GM19238 (cell line): ENCODE measurements around the gene ERMAP.

ENCODE experiments used
- DNase-seq: peaks from one replicate; pipeline ENCODE4 v3.0.0; 2011; ENCODE audit warnings: low spot score; ENCODE audit not compliant: insufficient read length

The ERMAP gene, protein sequence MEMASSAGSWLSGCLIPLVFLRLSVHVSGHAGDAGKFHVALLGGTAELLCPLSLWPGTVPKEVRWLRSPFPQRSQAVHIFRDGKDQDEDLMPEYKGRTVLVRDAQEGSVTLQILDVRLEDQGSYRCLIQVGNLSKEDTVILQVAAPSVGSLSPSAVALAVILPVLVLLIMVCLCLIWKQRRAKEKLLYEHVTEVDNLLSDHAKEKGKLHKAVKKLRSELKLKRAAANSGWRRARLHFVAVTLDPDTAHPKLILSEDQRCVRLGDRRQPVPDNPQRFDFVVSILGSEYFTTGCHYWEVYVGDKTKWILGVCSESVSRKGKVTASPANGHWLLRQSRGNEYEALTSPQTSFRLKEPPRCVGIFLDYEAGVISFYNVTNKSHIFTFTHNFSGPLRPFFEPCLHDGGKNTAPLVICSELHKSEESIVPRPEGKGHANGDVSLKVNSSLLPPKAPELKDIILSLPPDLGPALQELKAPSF

DNA sequence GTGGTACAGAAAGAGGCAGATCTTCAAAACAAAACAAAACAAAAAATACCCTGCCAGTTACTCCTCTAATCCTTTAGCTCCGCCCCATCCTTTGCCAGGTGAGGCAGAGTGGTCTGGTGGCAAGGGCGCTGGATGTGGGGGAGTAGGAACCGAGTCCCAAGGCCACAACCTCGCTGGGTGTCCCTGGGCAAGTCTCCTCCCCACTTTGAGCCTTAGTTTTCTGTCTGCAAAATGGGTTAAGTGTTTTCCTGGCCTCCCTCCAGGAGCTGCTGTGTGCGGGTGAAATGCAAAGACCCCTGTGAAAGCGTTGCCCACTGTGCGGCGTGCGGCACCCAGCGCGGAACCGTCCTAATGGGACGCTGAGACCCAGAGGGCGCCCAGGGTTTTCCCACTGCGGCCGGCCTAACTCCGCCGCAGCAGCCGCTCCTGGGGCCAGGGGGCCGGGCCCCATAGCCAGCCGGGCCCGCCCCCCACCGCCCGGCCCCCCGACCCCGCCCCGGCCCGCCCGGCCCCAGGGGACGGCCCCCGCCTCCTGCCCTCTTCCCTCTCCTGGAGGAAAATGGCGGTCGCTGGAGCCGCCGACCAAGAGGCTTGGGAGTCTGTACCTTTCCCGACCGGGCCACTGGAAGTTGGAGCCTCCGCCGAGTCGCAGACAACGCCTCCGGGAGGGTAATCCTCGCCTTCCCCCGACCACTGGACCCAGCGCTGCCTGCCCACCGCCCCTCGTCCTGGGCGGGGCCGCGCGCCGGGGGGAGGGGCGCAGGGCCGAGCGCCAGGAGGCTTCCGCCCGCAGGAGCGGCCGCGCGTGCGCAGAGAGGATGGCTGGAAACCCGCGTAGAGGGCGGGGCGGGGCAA is at the start of gene ERMAP, which contains the start of gene SVBP:
ERMAP (plus strand) TSS at position 538 of the 855 bp plus-strand sequence. CDS start 13,327 bp downstream, outside the sequence.
SVBP (minus strand) TSS at position 813 of the 855 bp plus-strand sequence. CDS start 853 bp downstream, outside the sequence.
- peak; percentile 90 for DNase-seq

DNA sequence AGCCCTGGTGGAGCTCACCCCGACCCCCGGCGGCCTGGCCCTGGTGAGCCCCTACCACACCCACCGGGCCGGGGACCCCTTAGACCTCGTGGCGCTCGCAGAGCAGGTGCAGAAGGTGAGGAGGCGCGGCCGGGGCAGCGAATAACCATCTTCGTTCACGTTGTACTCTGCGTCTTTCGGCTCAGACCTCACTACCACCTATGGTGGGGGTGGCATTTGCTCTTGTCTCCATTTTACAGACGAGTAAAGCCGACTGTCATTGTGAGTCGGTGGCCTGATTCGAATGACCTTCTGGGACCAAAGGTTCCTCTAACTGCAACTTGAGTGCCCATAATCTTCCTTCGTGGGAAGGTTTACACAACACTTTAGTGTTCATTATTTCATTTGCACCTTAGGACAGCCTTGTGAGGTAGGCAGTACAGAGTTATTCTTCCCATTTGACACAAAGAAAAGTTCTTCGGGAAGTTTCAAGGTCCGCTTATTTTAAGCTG is 49.4 kb upstream of the ERMAP start:
- DNase-seq = no peak

DNA sequence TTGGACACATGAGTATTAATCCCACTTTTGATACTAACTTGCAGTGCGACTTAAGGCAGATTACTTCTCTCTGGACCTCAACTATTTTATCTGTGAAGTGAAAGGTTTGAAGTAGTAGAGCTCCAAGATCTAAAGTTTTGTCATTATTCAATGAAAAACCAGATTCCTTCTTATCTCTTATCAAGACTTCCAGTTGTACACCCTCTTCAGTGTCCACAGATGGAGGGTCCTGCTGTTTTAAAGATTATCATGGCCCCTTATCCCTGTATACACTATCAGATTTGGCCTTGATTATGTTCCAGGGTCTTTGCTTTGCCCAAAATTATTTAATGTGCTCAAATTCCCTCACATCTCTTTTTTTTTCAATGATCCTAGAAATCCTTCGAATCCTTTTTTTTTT is 48.8 kb upstream of the ERMAP start:
- DNase-seq = no peak

DNA sequence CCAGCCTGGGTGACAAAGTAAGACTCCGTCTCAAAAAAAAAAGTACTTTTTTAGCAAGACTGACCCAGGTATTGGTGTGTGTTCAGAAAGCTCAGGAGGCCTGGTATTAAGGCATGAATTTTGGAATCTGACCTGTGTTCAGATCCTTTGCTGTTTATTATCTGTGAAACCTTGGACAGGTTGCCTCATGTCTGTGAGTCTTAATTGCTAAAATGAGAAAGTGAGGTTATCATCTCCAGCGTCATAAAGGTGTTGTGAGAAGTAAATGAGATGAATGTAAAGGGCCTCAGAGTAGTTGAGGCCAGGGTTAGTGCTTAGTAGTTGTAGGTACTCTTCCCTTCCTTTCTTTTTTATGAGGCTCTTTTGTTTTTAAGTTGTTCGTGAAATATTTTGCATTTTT is 47.1 kb upstream of the ERMAP start:
- DNase-seq = no peak

DNA sequence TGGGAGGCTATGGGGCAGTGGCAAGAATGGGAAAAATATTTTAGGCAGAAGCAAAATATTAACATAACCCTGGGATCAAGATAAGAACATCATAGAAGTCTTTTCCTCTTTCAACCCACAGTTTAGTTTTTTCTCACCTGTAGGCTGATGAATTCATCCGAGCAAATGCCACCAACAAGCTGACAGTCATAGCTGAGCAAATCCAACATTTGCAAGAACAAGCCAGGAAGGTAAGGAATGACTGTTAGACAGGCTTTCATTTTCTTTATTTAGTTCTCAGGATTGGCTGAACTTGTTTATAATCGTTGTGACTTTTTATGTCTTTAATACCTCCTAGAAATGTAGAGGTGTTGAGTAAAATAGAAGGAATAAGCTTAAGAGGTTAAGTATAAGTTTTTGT is 43.5 kb upstream of the ERMAP start:
- DNase-seq = no peak

DNA sequence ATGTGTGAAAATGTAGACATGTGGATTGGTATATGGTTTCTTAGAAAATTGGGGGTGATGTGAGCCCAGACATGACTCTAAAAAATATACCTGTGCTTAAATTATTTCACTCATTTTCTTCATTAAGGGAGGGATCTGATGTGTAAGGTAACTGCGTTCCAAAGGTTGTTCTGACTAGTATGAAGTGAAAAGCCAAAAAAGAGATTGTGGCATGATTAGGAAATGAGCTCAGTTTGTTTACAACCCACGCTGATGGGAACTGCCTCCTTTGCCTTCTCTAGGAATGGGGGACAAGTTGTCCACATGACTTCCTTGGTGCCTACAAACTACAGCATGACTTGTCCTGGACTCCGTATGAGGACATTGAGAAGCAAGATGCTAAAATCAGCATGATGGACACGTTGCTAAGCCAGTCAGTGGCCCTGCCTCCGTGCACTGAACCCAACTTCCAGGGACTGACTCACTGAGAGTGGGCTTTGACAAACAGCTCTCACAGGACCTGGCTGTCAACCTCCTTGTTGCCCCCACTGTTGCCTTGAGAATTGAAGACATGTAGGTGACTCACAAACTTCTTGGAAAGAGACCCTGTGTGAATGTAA is 41.9 kb upstream of the ERMAP start:
- no peak for DNase-seq

DNA sequence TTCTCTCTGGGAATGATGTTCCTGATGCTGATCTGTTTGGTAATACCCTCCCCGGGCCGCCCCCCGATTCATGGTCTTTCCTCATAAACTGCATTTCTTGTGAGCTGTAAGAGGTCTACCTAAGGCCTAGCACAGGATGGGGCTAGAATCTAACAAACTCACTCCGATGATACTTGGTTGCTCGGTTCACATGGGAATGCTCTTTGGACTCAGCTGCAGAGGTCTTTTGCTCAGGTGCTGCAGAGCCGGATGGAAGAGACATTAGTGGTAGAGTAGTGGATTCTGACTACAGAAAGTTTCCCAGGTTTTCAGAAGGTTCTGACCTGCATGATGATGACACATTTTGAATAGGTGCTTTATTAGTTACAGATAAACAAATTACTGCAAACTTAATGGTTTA is 40.4 kb upstream of the ERMAP start:
- no peak for DNase-seq

DNA sequence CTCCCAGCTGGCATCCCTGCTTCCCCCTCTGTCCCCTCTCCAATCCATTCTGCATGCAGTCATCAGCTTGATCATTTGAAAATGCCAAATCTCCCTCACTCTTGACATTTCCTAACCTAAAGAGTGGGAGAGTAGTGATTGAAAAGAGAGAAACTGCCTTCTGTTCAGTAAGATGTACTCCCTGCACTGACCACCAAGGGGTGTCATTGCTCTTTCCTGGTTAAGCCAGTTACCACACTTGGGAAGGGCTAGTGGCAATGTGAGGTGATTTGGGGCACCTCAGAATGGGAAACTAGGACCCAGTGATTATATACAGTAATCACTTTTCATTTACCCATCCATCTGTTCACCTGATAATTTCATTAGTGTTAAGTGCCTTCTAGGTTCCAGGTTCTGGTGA is 39.1 kb upstream of the ERMAP start:
- peak; percentile 28 for DNase-seq

DNA sequence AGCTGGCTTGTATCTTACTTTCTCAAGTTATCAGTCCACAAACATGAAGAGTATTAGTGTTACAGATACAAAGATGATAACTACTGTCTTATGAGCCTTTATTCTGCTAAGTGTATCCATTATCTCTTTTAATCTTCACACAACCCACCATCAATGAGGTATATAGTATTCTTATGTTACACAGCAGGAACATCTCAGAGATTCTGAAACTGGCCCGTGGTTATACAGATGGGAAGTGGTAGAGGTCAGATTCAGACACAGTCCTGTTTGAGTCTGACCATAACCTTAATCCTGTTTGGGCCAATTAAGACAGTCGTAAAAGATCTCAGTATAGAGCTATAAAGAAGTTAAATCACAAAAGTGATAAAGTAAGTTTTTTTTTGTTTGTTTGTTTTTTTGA is 37.2 kb upstream of the ERMAP start:
- DNase-seq = no peak

DNA sequence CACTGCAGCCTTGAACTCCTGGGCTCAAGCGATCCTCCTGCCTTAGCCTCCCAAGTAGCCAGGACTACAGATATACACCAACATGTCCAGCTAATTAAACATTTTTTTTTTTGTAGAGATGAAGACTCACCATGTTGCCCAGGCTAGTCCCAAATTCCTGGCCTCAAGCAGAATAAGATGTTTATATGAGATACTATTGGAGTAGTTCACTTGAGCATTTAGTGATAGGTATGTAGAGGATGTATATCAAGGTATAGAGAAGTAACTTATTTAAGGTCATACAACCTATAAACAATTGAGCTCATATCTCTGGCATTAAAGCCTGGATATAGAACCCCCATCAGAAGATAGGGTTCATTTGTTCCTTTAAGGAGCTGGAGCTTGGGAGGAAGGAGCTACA is 36.7 kb upstream of the ERMAP start:
- no peak for DNase-seq

DNA sequence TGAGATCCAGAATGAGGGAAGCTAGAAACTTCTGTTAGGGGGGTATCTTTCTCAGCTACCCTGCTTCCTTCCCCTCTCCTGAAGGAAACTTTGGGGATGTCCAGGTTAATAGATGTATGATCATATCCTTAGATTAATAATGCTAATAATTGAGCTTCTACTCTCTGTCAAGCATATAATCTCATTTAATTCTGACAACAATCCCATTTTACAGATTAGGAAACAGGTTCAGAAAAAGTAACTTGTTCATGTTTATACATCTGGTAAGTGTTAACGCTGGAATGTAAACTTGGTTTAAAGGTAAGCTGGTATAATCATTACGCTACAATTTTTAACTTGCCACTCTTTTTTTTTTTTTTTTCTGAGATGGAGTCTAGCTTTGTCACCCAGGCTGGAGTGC is 33.8 kb upstream of the ERMAP start:
- DNase-seq = no peak

DNA sequence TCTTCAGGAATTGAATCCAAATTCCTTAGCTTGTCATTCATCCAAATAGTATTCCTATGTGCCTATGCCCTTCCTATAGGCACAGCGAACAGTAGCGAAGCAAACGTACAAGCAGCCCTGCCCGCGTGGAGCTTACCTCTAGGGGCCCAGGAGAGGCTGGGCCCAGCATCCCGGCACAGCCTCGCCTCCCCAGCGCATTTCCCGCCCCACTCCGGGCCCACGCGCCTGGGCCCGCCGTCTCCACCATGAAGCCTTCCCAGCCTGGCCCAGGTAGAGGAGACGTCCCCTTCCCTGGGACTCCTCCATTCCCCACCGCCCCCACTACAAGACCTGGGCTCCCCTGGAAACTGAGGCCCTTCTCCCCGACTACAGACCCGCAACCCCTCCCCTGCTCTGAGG is 32.4 kb upstream of the ERMAP start:
- no peak for DNase-seq

DNA sequence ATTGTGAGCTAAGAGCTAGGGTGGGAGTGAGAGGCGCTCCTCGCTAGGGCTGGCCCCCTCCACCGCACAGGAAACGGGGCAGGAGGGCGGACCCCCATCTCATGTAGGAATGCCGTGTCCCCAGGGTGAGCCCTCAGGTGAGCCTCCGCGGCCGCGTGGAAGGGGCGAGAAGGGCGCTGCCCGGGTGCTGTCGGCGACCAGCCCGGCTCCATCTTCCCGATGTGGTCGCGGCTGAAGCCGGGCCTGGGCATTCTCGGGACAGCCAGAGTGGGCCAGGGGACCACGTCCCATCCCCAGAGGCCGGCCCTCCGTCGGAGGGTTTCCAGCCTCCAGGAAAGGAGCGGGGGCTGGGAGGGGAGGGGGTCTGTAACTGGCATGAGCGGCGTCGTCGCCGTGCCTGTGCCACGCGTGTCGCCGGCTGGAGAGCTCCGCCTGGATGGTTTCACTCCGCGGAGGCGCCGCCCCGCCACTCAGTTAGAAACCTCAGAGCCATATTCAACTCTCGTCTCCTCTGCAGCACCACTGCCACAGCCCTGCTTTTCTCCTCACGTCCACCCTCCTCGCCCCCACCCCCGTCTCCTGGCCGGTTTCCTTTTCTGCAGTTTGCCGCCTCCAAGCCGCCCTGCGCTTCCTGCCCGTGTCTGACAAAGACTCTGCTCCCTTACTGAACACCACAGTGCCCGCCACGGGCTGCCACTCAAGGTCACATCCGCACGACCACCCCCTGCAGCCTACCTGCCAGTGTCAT is 31.8 kb upstream of the ERMAP start, which contains the start of gene TMEM269:
TMEM269 (plus strand) TSS at position 46 of the 748 bp plus-strand sequence. CDS start 4,903 bp downstream, outside the sequence.
- peak; percentile 18 for DNase-seq

DNA sequence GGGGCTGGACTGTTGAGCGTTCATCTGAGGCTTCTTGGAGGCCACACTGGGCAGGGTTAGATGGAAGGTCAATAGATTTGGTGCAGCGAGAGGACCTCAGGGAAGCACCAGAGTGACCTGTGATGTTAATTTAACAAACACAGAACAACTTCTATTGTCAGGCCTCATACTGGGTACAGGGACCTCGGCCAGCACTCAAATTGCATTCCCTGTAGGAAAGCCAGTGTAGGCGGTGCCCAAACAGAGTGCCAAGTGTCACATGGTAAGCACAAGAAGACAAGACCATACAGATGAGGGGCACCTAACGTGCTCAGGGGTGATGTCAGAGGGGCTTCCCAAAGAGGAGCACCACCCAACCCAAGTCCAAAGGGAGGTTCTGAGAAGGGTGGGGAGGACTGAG is 30.8 kb upstream of the ERMAP start:
- no peak for DNase-seq

DNA sequence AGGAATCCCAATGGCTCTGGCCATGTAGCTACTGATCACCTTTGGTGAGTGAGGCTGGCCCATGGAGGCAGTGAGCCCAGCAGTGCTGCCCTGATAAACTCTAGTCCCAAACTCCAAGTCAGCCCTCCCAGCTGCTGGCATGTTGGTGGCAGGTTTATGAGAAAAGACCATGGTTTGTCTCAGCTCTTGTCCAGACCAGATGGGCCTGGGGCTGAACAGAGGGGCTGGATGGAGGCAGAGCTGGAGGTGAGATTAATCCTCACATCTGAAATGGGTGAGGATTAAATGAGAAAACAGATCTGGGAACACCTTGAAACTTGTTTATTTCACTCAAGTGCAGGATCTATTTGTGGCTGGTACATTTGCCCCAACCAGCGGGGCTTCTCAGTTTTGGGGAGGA is 28.9 kb upstream of the ERMAP start:
- no peak for DNase-seq

DNA sequence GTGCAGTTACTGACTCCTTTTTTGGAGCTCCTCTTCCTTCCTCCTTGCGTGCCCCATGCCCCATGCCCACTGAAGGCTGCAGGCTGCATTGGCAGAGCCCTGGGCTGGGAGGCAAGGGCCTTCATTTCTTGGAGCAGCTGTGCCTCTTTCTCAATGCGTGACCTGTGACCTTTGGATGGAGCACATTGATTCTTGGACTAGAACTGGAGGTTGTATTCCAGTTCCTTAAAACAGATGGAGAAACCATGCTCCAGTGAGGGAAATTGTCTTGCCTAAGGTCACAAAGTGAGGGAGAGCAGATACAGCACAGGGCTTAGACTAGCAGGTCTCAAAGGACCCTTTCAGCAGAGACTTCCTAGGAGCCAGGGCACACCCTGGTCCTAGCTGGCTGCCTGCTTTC is 23.1 kb upstream of the ERMAP start:
- no peak for DNase-seq

DNA sequence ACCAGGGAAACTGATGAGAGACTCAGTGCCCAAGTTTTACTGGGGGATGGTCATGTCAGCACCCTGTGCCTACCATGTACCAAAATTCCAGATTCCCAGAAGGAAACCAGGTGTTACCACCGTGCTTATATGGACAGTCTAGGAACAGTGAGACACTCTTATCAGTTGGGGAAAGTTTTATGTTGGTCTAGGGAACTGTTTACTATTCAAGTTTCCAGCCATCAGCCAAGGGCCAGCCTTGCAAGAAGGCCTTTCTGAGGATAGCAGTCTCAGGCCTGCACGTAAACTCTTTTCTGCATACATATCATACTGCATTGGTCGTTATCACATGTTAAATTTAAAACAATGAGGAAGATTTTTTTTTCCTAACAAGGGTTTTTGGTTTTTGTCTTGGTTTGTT is 19.5 kb upstream of the ERMAP start:
- DNase-seq = no peak

DNA sequence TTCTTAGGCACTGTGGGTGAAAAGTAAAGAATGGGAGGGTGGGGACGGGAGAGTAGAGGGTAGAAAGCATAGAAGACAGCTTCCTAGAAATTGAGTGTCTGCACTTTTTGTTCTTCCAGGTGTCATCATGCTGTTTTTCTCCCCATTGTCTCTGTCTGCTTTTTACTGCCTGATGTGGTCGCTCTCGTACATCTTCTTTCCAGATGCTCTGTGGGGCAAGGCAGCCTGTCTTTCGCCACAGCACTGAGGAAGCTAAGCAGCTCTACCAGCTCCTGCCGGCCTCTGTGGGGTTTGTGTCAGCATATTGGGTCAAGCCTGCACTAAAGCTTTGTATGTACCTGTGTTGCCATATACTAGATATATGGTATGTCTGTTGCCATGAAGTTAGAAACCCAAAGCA is 18.9 kb upstream of the ERMAP start:
- no peak for DNase-seq

DNA sequence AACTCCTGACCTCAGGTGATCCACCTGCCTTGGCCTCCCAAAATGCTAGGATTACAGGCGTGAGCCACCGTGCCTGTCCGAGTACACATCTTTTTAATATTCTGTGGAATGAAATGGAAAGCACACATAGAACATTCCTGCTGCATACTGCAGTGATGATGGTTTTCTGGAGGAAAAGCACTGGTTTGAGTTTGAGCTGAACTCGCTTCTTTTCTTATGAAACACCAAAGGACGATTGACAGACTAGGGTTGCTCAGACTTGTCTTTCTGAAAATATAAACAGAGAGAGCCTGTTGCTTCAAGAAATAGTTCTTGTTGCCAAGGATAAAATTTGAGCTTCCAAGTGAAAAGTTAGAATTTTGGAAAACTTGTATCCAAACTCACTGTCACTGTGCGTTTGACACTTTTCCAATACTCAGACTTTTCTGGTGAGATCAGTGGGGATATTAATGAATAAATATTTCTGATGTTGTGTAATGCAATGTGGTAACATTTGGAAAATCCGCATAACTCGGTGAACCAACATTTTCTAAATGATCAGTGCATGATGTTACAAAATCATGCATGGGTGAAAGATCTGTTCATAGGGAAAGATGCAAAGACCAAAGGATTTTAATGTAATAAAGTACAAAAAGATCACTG is 15.0 kb upstream of the ERMAP start:
- DNase-seq = no peak

DNA sequence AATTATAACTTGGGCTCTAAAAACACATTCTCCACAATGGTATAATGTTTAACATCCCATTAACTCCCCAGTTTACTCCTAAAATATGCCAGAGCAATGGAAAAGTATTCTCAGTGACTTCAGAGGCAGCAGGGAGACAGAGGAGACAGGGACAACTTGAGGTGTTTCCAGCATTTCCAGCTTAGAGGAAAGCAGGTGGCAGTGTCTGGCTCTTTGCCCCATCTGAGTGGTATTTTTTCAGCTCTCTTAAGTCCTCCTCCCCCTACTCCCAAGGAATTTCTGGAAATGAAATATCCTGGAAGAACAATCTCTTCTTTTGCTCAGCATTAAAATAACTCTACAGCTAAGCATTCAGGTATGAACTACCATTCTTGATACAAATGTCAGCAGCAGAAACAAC is 10.8 kb upstream of the ERMAP start:
- DNase-seq = no peak
